GM18517 (cell line): ENCODE results near the gene IL36A.

Experiments
- ATAC-seq: cut with Tn5 transposase; IDR thresholded peaks from one replicate; pipeline ENCODE4 v1.9.1; 2021; ENCODE audit warnings: mild to moderate bottlenecking, moderate library complexity; ENCODE audit not compliant: unreplicated experiment

Gene IL36A

GRCh38 chr2:113046465-113046864 lies 41.2 kb downstream of the IL36A start:
- no peak for ATAC-seq

GRCh38 chr2:113050921-113051895 lies 45.9 kb downstream of the IL36A start:
- ATAC-seq: no peak

- ATAC-seq: no peak
These were observed 47.2 kb downstream of the IL36A start, which contains the start of gene IL36B for GRCh38 chr2:113052396-113052917. TSS of gene IL36B (minus strand) at chr2:113052867.

GRCh38 chr2:113053666-113054065 lies 48.4 kb downstream of the IL36A start:
- ATAC-seq: no peak

GRCh38 chr2:113054066-113054465 lies 48.8 kb downstream of the IL36A start:
- ATAC-seq: no peak

- no peak for ATAC-seq
These were observed 51.3 kb downstream of the IL36A start for GRCh38 chr2:113056521-113056920.

GRCh38 chr2:113057117-113057516 lies 51.9 kb downstream of the IL36A start:
- ATAC-seq: no peak
